Measurements from ENCODE around the gene COG3. TPM values are rescaled to one million over a fixed set of nuclear protein-coding genes. Genes with fewer than 3 reads are reported as not detected.

COG3 gene
- total and polyA plus RNA-seq, 2 experiments from 2014 or later: 17.1 to 23.9 TPM

GRCh38 chr13:45437947-45438346 lies 26.8 kb upstream of the COG3 start:
- H2AFZ ChIP-seq: peak overlapping the region; percentile 67
- no peaks in the 10 kb centered on the region for H3K9me3 Mint-ChIP-seq
- H3K9me2 ChIP-seq (ENCODE audit: insufficient read depth): peaks cover 3% of the 10 kb centered on the region; the same call in 1 of the 2 replicates
- no peak overlapping the region for H3K27ac ChIP-seq (ENCODE audit: low read depth)
- H3F3A ChIP-seq (replicated peaks; ENCODE audit: low read depth): no peaks in the 10 kb centered on the region
- TF ChIP-seq ZNF462 (CRISPR knock-in tag; IDR thresholded peaks at IDR 0.05): no peak
- no peak for TF ChIP-seq EZH2phosphoT487 (IDR thresholded peaks at IDR 0.05; ENCODE audit: unreplicated experiment)
- TF ChIP-seq, protein P1, sequence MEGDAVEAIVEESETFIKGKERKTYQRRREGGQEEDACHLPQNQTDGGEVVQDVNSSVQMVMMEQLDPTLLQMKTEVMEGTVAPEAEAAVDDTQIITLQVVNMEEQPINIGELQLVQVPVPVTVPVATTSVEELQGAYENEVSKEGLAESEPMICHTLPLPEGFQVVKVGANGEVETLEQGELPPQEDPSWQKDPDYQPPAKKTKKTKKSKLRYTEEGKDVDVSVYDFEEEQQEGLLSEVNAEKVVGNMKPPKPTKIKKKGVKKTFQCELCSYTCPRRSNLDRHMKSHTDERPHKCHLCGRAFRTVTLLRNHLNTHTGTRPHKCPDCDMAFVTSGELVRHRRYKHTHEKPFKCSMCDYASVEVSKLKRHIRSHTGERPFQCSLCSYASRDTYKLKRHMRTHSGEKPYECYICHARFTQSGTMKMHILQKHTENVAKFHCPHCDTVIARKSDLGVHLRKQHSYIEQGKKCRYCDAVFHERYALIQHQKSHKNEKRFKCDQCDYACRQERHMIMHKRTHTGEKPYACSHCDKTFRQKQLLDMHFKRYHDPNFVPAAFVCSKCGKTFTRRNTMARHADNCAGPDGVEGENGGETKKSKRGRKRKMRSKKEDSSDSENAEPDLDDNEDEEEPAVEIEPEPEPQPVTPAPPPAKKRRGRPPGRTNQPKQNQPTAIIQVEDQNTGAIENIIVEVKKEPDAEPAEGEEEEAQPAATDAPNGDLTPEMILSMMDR (conservative IDR thresholded peaks at IDR 0.05; ENCODE audit: low read depth in 2 of 2): no peak
- TF ChIP-seq ZNF114 (CRISPR knock-in tag; IDR thresholded peaks at IDR 0.05): no peak
- TF ChIP-seq POLR2AphosphoS5 (IDR thresholded peaks at IDR 0.05; ENCODE audit: low read depth): no peak
- TF ChIP-seq EZH2 (IDR thresholded peaks at IDR 0.05; ENCODE audit: low read depth, unreplicated experiment): no peak
- TF ChIP-seq ZNF331 (CRISPR knock-in tag; IDR thresholded peaks at IDR 0.05; ENCODE audit: low read depth): no peak
- no peak for TF ChIP-seq REST (IDR thresholded peaks at IDR 0.05; ENCODE audit: unreplicated experiment)
- no peak for TF ChIP-seq ETS1 (IDR thresholded peaks at IDR 0.05)
- no peak for TF ChIP-seq STAT1 (IDR thresholded peaks at IDR 0.05; ENCODE audit: unreplicated experiment)
- TF ChIP-seq JUNB (IDR thresholded peaks at IDR 0.05; ENCODE audit: unreplicated experiment): no peak
- no peak for TF ChIP-seq CREB1 (CRISPR knock-in tag; IDR thresholded peaks at IDR 0.05; ENCODE audit: low read depth)
- no peak for TF ChIP-seq NANOG (IDR thresholded peaks at IDR 0.05; ENCODE audit: borderline replicate concordance)
- H3K4me2 ChIP-seq: no peak overlapping the region
- peaks cover 5% of the 10 kb centered on the region; the same call in 2 of the 3 replicates for H3K4me1 Mint-ChIP-seq
- no peaks in the 10 kb centered on the region for H4K20me1 ChIP-seq (replicated peaks; ENCODE audit: insufficient read depth)
- no peak overlapping the region for H3K27ac Mint-ChIP-seq
- no peak overlapping the region for H3K4me3 ChIP-seq
- H3K27me3 Mint-ChIP-seq (ENCODE audit: insufficient read depth, low read depth, poor library complexity): peaks cover 8% of the 10 kb centered on the region
- no peak overlapping the region for H3K4me3 Mint-ChIP-seq
- no peaks in the 10 kb centered on the region for H3K36me3 Mint-ChIP-seq (ENCODE audit: low read depth)
- no peak for DNase-seq (ENCODE audit: low spot score)
- no peaks in the 10 kb centered on the region for H3K79me2 ChIP-seq (replicated peaks; ENCODE audit: insufficient read depth)
- ATAC-seq: no peak
- no peaks in the 10 kb centered on the region for H3K36me3 ChIP-seq (ENCODE audit: insufficient read depth)
- H3K4me1 ChIP-seq (ENCODE audit: insufficient read depth): peaks cover 6% of the 10 kb centered on the region; the same call in 1 of the 2 replicates
- no peaks in the 10 kb centered on the region for H3K27me3 ChIP-seq (ENCODE audit: insufficient read depth)

All from GM23338 (cell line).